Left ventricle myocardium inferior (tissue), 1 donor: ENCODE results near the gene MET. TPM values are rescaled to one million over a fixed set of nuclear protein-coding genes. Genes with fewer than 3 reads are reported as not detected.
A peak's percentile ranks its signal among the peaks of the same experiment; 100 is the strongest.

Experiments used
- DNase-seq: peaks from one replicate; pipeline ENCODE4 v3.0.0-alpha.2; 2020
- H3K27ac ChIP-seq: fragments of 200-600 bp; replicated peaks from 2 replicates; pipeline ENCODE4 v1.8.0; 2021
- H3K27me3 ChIP-seq: fragments of 200-600 bp; 2 replicates; pipeline ENCODE4 v1.8.0; 2021; ENCODE audit warnings: low read depth
- H3K36me3 ChIP-seq: fragments of 200-600 bp; 2 replicates; pipeline ENCODE4 v1.8.0; 2021
- H3K4me1 ChIP-seq: fragments of 200-600 bp; 2 replicates; pipeline ENCODE4 v1.8.0; 2021
- H3K4me3 ChIP-seq: fragments of 200-600 bp; 2 replicates; pipeline ENCODE4 v1.8.0; 2021; ENCODE audit warnings: mild to moderate bottlenecking, moderate library complexity
- H3K9me3 ChIP-seq: fragments of 200-600 bp; replicated peaks from 2 replicates; pipeline ENCODE4 v1.8.0; 2021
- CTCF ChIP-seq: fragments of 200-600 bp; IDR thresholded peaks from 2 replicates; pipeline ENCODE4 v1.8.0; 2021; ENCODE audit warnings: antibody characterized with exemption, mild to moderate bottlenecking, borderline replicate concordance
- intact Hi-C: fragments of 100-400 bp; cut with micrococcal nuclease; formaldehyde crosslinking; loops from one replicate; pipeline ENCODE4 v1.11.0; 2022
- total RNA-seq: library from RNA; stranded (reverse); fragmentation: NEBNext Ultra II Directional; extraction: Animal tissue kit (Norgen Biotek cat#: 25700); gene quantifications from one replicate; pipeline ENCODE4 v1.2.1, GENCODE V29; 2021
- donor health status: DM: no; HTN: yes; CAD: no; lungs with severe emphysema.

Gene MET
- total RNA-seq, 1 donor from 2014 or later: 13.1 TPM

- no peak for TF ChIP-seq CTCF
- Histone ChIP-seq H3K4me3 (no peak overlapping the region), H3K27me3 (peaks cover 7% of the 10 kb centered on the region)
Measured at GRCh38 chr7:116670409-116671015, 1.5 kb upstream of the MET start.

GRCh38 chr7:116671111-116671510 is 885 bp upstream of the MET start:
- DNase-seq: no peak
- Histone ChIP-seq H3K4me3 (peak overlapping the region; percentile 73), H3K27me3 (peaks cover 7% of the 10 kb centered on the region), H3K27ac (peak overlapping the region; percentile 91), H3K36me3 (no peaks in the 10 kb centered on the region), H3K4me1 (peaks cover 41% of the 10 kb centered on the region), H3K9me3 (peaks cover 4% of the 10 kb centered on the region)
- intact Hi-C loops: loop anchor here (5.0 kb wide), 1 partner anchor 136 kb away; no protein-coding TSS in a partner anchor
- TF ChIP-seq CTCF: no peak

More at GRCh38 chr7:116670409-116671015, 1.5 kb upstream of the MET start:
- Histone ChIP-seq H3K4me1 (peaks cover 44% of the 10 kb centered on the region), H3K9me3 (peaks cover 4% of the 10 kb centered on the region), H3K36me3 (no peaks in the 10 kb centered on the region), H3K27ac (no peak overlapping the region)
- no peak for DNase-seq
- intact Hi-C loops: loop anchor here (5.0 kb wide), 1 partner anchor 137 kb away; no protein-coding TSS in a partner anchor

- Histone ChIP-seq H3K9me3 (peaks cover 4% of the 10 kb centered on the region), H3K36me3 (no peaks in the 10 kb centered on the region), H3K4me3 (peak overlapping the region; percentile 73), H3K4me1 (peaks cover 31% of the 10 kb centered on the region), H3K27me3 (peaks cover 7% of the 10 kb centered on the region), H3K27ac (peak overlapping the region; percentile 91)
- DNase-seq: peak; percentile 15
- intact Hi-C loops: loop anchor here (5.0 kb wide), 1 partner anchor 134 kb away; no protein-coding TSS in a partner anchor
- no peak for TF ChIP-seq CTCF
Measured at GRCh38 chr7:116672596-116673456, 830 bp downstream of the MET start.

GRCh38 chr7:116673457-116673865 is 1.5 kb downstream of the MET start:
- intact Hi-C loops: loop anchor here (5.0 kb wide), 1 partner anchor 134 kb away; no protein-coding TSS in a partner anchor
- Histone ChIP-seq H3K4me3 (peak overlapping the region; percentile 73), H3K36me3 (no peaks in the 10 kb centered on the region), H3K9me3 (peaks cover 4% of the 10 kb centered on the region), H3K27ac (no peak overlapping the region), H3K27me3 (peaks cover 7% of the 10 kb centered on the region), H3K4me1 (peaks cover 28% of the 10 kb centered on the region)
- TF ChIP-seq CTCF: no peak
- no peak for DNase-seq

GRCh38 chr7:116674508-116675173 is 2.6 kb downstream of the MET start:
- H3K36me3 ChIP-seq: no peaks in the 10 kb centered on the region
- H3K27me3 ChIP-seq: peaks cover 7% of the 10 kb centered on the region
- no peak overlapping the region for H3K4me3 ChIP-seq
- peaks cover 3% of the 10 kb centered on the region for H3K9me3 ChIP-seq
- TF ChIP-seq CTCF: no peak
- intact Hi-C loops: loop anchor here (5.0 kb wide), 1 partner anchor 133 kb away; no protein-coding TSS in a partner anchor
- no peak for DNase-seq
- H3K4me1 ChIP-seq: peaks cover 23% of the 10 kb centered on the region
- no peak overlapping the region for H3K27ac ChIP-seq
